Stimulated activated CD4-positive, alpha-beta T cell treated with anti-CD3 and anti-CD28 coated beads, Interleukin-4, amount 100 ng/mL, for 4 hours (primary cell): Measurements from ENCODE around the gene MTRFR.
"Not testable (repeated sequence)": the region's sequence is repeated elsewhere in the genome, so short reads cannot be mapped to it uniquely, and the experiment has no call there.

Experiments
- DNase-seq, 2 experiments: peaks; one replicate each; pipeline ENCODE4 v3.0.0-alpha.2; 2020

MTRFR gene

GRCh38 chr12:123250471-123251383 is 17.5 kb downstream of the MTRFR start:
- no peak for DNase-seq

GRCh38 chr12:123251403-123252076 is 18.3 kb downstream of the MTRFR start:
- no peak for DNase-seq

- not testable (repeated sequence) for DNase-seq
Observed at GRCh38 chr12:123252365-123252764, 19.1 kb downstream of the MTRFR start.

GRCh38 chr12:123253641-123254459 is 20.6 kb downstream of the MTRFR start:
- DNase-seq = no peak

- DNase-seq = no peak
Observed at GRCh38 chr12:123254853-123255446, 21.7 kb downstream of the MTRFR start.

- no peak for DNase-seq
Observed at GRCh38 chr12:123258593-123258992, 25.4 kb downstream of the MTRFR start.

- no peak for DNase-seq
Observed at GRCh38 chr12:123260081-123260480, 26.8 kb downstream of the MTRFR start.

- DNase-seq = no peak
Observed at GRCh38 chr12:123261196-123261595, 28.0 kb downstream of the MTRFR start.

- DNase-seq = no peak
Observed at GRCh38 chr12:123263196-123263817, 30.1 kb downstream of the MTRFR start.

GRCh38 chr12:123264642-123265041 is 31.4 kb downstream of the MTRFR start:
- DNase-seq = no peak

GRCh38 chr12:123265851-123266678 is 32.8 kb downstream of the MTRFR start:
- no peak for DNase-seq

GRCh38 chr12:123266679-123267277 is 33.5 kb downstream of the MTRFR start:
- DNase-seq = no peak

GRCh38 chr12:123267335-123267920 is 34.2 kb downstream of the MTRFR start:
- no peak for DNase-seq

GRCh38 chr12:123267991-123268843 is 35.0 kb downstream of the MTRFR start:
- DNase-seq = no peak

- no peak for DNase-seq
Observed at GRCh38 chr12:123268850-123269249, 35.6 kb downstream of the MTRFR start.

- DNase-seq = peak in 1 of 2 experiments; percentile 19
Observed at GRCh38 chr12:123269395-123269892, 36.2 kb downstream of the MTRFR start.

GRCh38 chr12:123269896-123270213 is 36.6 kb downstream of the MTRFR start:
- no peak for DNase-seq

- DNase-seq = no peak
Observed at GRCh38 chr12:123270214-123271000, 37.2 kb downstream of the MTRFR start.
